Esophagus muscularis mucosa (tissue), 4 donors: ENCODE results near the gene CORO2B. TPM values are rescaled to one million over a fixed set of nuclear protein-coding genes. Genes with fewer than 3 reads are reported as not detected.

Experiments used
- DNase-seq: peaks from one replicate; pipeline ENCODE4 v3.0.0-alpha.2; 2017; ENCODE audit errors: extremely low spot score
- H3K27ac ChIP-seq, 4 donors: fragments of 200-600 bp; sonication (generic); replicated peaks in 1 of 4; 1 replicate in 3 of 4; 2 replicates in 1 of 4; pipeline ENCODE4 v1.5.1; 2016 to 2019; ENCODE audit warnings: mild to moderate bottlenecking in 1 of 4
- H3K27me3 ChIP-seq, 4 donors: fragments of 200-600 bp; sonication (generic); one replicate each; pipeline versions ENCODE4 v1.5.1 to v1.6.0; 2016 to 2019
- H3K36me3 ChIP-seq, 4 donors: fragments of 200-600 bp; sonication (generic); one replicate each; pipeline ENCODE4 v1.5.1; 2016 to 2019
- H3K4me1 ChIP-seq, 4 donors: fragments of 200-600 bp; sonication (generic); one replicate each; pipeline ENCODE4 v1.5.1; 2016 to 2019
- H3K4me3 ChIP-seq, 4 donors: fragments of 200-600 bp; sonication (generic); 1 replicate in 2 of 4; 2 replicates in 2 of 4; pipeline ENCODE4 v1.5.1; 2016 to 2019; ENCODE audit warnings: mild to moderate bottlenecking in 4 of 4, moderate library complexity in 1 of 4
- H3K9me3 ChIP-seq, 4 donors: fragments of 200-600 bp; sonication (generic); 1 replicate in 3 of 4; 2 replicates in 1 of 4; pipeline ENCODE4 v1.5.1; 2016 to 2019
- CTCF ChIP-seq, 3 experiments: fragments of 200-600 bp in 2 of 3; fragments of 450-650 bp in 1 of 3; sonication (generic) in 2 of 3; IDR thresholded peaks; one replicate each; pipeline ENCODE4 v1.5.1; 2017 to 2019; ENCODE audit warnings: antibody characterized with exemption in 3 of 3, mild to moderate bottlenecking in 2 of 3, moderate library complexity in 1 of 3
- EP300 ChIP-seq: sonication (generic); formaldehyde crosslinking; IDR thresholded peaks from one replicate; pipeline ENCODE4 v1.6.1; 2017; ENCODE audit warnings: antibody characterized with exemption
- POLR2A ChIP-seq: fragments of 450-650 bp; IDR thresholded peaks from one replicate; pipeline ENCODE4 v1.6.1; 2017; ENCODE audit warnings: antibody characterized with exemption, moderate library complexity, mild to moderate bottlenecking, low read depth
- POLR2AphosphoS5 ChIP-seq, 2 donors: sonication (generic); formaldehyde crosslinking; IDR thresholded peaks; one replicate each; pipeline ENCODE4 v1.6.1; 2017; ENCODE audit warnings: antibody characterized with exemption in 2 of 2
- WGBS: methylation state at CpG from one replicate; pipeline ENCODE4 v1.1.5; 2018; 5-methylcytosine and 5-hydroxymethylcytosine counted together
- intact Hi-C: fragments of 100-400 bp; cut with DNase I; formaldehyde crosslinking; loops from one replicate; pipeline ENCODE4 v1.15.1; 2023
- total RNA-seq, 4 donors: library from RNA; depleted of rRNA; stranded (reverse); fragments of >200 nt; gene quantifications; one replicate each; pipeline versions ENCODE4 v1.1.0 to v1.2.1, GENCODE V29; 2016

Gene CORO2B
- total RNA-seq, 4 donors from 2014 or later, result 5.8 to 12.2 (median 7.5) TPM

- TF ChIP-seq POLR2A, result no peak
- no peak for TF ChIP-seq CTCF (IDR thresholded peaks at IDR 0.05)
- TF ChIP-seq POLR2AphosphoS5 (IDR thresholded peaks at IDR 0.05), result no peak
- TF ChIP-seq EP300, result no peak
- H3K36me3 ChIP-seq, result no peaks in the 10 kb centered on the region
- peaks cover 0 to 44% (median 0%) of the 10 kb centered on the region in 4 donors for H3K27me3 ChIP-seq
- no peak for DNase-seq
- 95% methylated on average over 4 of the region's 5 CpGs for WGBS
- H3K9me3 ChIP-seq, result no peaks in the 10 kb centered on the region
- no peak overlapping the region for H3K4me3 ChIP-seq
- intact Hi-C loops, result loop anchor here (5.0 to 10.0 kb wide), 2 partner anchors 246 to 371 kb away; no protein-coding TSS in a partner anchor
- H3K27ac ChIP-seq, result no peak overlapping the region
- no peaks in the 10 kb centered on the region for H3K4me1 ChIP-seq
Observed at GRCh38 chr15:68551296-68551635, 27.5 kb upstream of the CORO2B start.

- Histone ChIP-seq H3K9me3 (no peaks in the 10 kb centered on the region), H3K4me3 (no peak overlapping the region), H3K27ac (no peak overlapping the region), H3K4me1 (no peaks in the 10 kb centered on the region), H3K36me3 (no peaks in the 10 kb centered on the region), H3K27me3 (peaks cover 0 to 44% (median 0%) of the 10 kb centered on the region in 4 donors)
- DNase-seq, result peak; percentile 31
- WGBS, result 56% methylated on average over 6 of the region's 6 CpGs
- no peak for TF ChIP-seq POLR2A
- no peak for TF ChIP-seq POLR2AphosphoS5 (IDR thresholded peaks at IDR 0.05)
- intact Hi-C loops, result loop anchor here (2.0 to 10.0 kb wide), 3 partner anchors 122 to 370 kb away; no protein-coding TSS in a partner anchor
Observed at GRCh38 chr15:68552344-68552743, 26.4 kb upstream of the CORO2B start.

- intact Hi-C loops, result loop anchor here (2.0 to 10.0 kb wide), 3 partner anchors 122 to 370 kb away; no protein-coding TSS in a partner anchor
- Histone ChIP-seq H3K4me3 (no peak overlapping the region), H3K36me3 (no peaks in the 10 kb centered on the region), H3K4me1 (no peaks in the 10 kb centered on the region), H3K27ac (no peak overlapping the region), H3K27me3 (peaks cover 0 to 48% (median 0%) of the 10 kb centered on the region in 4 donors), H3K9me3 (no peaks in the 10 kb centered on the region)
- TF ChIP-seq EP300 (no peak), POLR2AphosphoS5 (IDR thresholded peaks at IDR 0.05) (no peak), CTCF (IDR thresholded peaks at IDR 0.05) (no peak), POLR2A (no peak)
- DNase-seq, result peak; percentile 81
- WGBS, result 59% methylated on average over 6 of the region's 6 CpGs
Observed at GRCh38 chr15:68552773-68553172, 26.0 kb upstream of the CORO2B start.

GRCh38 chr15:68553314-68553993 lies 25.3 kb upstream of the CORO2B start:
- Histone ChIP-seq H3K27ac (no peak overlapping the region), H3K4me3 (no peak overlapping the region), H3K9me3 (no peaks in the 10 kb centered on the region), H3K36me3 (no peaks in the 10 kb centered on the region), H3K4me1 (no peaks in the 10 kb centered on the region), H3K27me3 (peaks cover 0 to 55% (median 0%) of the 10 kb centered on the region in 4 donors)
- no peak for TF ChIP-seq EP300
- no peak for TF ChIP-seq CTCF (IDR thresholded peaks at IDR 0.05)
- no peak for TF ChIP-seq POLR2A
- TF ChIP-seq POLR2AphosphoS5 (IDR thresholded peaks at IDR 0.05), result no peak
- intact Hi-C loops, result loop anchor here (2.0 to 10.0 kb wide), 3 partner anchors 121 to 369 kb away; no protein-coding TSS in a partner anchor
- 76% methylated on average over 8 of the region's 8 CpGs for WGBS
- DNase-seq, result peak; percentile 45

- no peaks in the 10 kb centered on the region for H3K9me3 ChIP-seq
- DNase-seq, result peak; percentile 93
- H3K4me3 ChIP-seq, result no peak overlapping the region
- no peak for TF ChIP-seq POLR2A
- no peak for TF ChIP-seq EP300
- no peak for TF ChIP-seq POLR2AphosphoS5 (IDR thresholded peaks at IDR 0.05)
- TF ChIP-seq CTCF (IDR thresholded peaks at IDR 0.05), result peak; percentile 56 to 69 (median 57)
- H3K4me1 ChIP-seq, result peaks cover 2 to 6% (median 4%) of the 10 kb centered on the region in 4 donors
- intact Hi-C loops, result loop anchor here (1.0 to 10.0 kb wide), 4 partner anchors 121 to 368 kb away; no protein-coding TSS in a partner anchor
- H3K36me3 ChIP-seq, result no peaks in the 10 kb centered on the region
- no peak overlapping the region for H3K27ac ChIP-seq
- H3K27me3 ChIP-seq, result peaks cover 0 to 61% (median 0%) of the 10 kb centered on the region in 4 donors
- WGBS, result 31% methylated on average over 8 of the region's 10 CpGs
Observed at GRCh38 chr15:68553994-68554720, 24.6 kb upstream of the CORO2B start.
